Astrocyte (in vitro differentiated cells and primary cell): Measurements from ENCODE around the gene FSTL4.

Experiments
- EZH2 ChIP-seq: IDR thresholded peaks from 2 replicates; pipeline ENCODE4 v1.6.1; 2012; ENCODE audit warnings: mild to moderate bottlenecking, low read length, inconsistent platforms; ENCODE audit not compliant: insufficient read depth
- TF ChIP-seq, protein P1 (sequence below): IDR thresholded peaks from 2 replicates; pipeline ENCODE4 v1.5.1; 2011; ENCODE audit warnings: low read depth, mild to moderate bottlenecking, inconsistent platforms, low read length, moderate library complexity; ENCODE audit not compliant: insufficient read depth

DNA sequence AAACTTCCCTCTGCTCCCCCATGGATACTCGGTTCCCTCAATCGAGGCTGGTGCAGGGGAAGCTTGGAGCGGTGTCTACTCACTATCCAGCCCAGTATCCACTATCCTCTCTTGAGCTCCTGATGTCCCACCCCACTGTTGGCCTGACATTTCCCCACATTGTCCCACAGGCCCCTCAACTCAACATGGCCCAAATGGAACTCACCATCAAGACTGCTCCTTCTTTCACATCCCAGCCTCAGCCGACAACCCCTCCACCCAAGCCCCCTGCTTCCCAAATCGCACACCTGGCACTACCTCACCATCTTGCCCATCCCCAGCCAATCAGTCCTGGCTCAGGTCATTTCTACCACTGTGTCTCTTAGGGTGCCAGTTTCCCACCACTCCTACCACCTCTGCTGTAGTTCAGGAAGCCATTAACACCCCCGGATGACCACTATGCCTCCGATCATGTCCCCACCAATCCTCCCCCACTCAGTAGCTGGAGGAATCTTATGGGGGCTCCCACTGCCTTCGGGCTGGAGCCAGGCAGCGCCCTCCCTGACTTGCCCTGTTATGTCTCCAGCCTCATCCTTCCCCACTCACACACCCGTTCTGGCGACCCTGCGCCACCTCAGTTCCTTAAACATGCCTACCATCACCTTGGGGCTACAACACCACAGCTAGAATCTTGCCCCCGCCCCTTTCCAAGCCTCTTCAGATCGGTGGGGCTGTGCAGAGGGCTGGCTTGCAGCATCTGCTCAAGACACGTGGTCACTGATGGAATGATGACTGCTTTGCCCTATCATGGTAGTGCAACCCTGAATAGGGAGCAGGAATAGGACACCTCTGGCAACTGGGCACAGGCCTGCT, 273.6 kb downstream of the FSTL4 start:
- TF ChIP-seq, protein P1, sequence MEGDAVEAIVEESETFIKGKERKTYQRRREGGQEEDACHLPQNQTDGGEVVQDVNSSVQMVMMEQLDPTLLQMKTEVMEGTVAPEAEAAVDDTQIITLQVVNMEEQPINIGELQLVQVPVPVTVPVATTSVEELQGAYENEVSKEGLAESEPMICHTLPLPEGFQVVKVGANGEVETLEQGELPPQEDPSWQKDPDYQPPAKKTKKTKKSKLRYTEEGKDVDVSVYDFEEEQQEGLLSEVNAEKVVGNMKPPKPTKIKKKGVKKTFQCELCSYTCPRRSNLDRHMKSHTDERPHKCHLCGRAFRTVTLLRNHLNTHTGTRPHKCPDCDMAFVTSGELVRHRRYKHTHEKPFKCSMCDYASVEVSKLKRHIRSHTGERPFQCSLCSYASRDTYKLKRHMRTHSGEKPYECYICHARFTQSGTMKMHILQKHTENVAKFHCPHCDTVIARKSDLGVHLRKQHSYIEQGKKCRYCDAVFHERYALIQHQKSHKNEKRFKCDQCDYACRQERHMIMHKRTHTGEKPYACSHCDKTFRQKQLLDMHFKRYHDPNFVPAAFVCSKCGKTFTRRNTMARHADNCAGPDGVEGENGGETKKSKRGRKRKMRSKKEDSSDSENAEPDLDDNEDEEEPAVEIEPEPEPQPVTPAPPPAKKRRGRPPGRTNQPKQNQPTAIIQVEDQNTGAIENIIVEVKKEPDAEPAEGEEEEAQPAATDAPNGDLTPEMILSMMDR: no peak
- TF ChIP-seq EZH2: no peak
